ENCODE measurements around the gene CHPF. TPM values are rescaled to one million over a fixed set of nuclear protein-coding genes. Genes with fewer than 3 reads are reported as not detected.

Gene CHPF
- total RNA-seq, 1 donor from 2014 or later: 93.1 TPM

- intact Hi-C loops (cut with micrococcal nuclease): loop anchor here (10.0 kb wide), 1 partner anchor 74 kb away; no protein-coding TSS in a partner anchor
- no peak for ATAC-seq
- no peak for DNase-seq
Observed at GRCh38 chr2:219538956-219539788, 4.4 kb downstream of the CHPF start.

DNA sequence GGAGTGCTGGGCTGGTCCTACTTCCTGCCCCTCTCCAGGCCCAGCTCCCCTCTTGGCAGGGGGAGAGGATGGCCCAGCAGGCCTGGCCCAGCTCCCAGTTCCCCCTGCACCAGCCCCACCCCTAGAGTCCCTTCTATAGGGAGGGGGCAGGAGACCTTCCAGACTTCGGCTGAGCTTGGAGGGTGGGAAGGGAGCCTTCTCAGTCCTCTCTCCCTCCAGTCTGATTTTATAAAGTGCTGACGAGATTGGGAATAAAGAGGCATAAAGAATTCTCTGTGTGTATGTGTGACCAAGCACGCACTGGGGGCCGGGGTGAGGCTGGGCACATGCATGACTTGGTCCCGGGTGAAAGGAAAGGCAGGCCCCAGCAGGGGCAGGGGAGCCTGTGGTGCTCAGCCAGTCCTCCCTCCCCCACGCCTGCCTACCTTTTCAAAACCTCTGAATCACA, 5.1 kb downstream of the CHPF start:
- no peak for DNase-seq
- intact Hi-C loops (cut with micrococcal nuclease): loop anchor here (10.0 kb wide), 1 partner anchor 74 kb away; no protein-coding TSS in a partner anchor
- no peak for ATAC-seq

DNA sequence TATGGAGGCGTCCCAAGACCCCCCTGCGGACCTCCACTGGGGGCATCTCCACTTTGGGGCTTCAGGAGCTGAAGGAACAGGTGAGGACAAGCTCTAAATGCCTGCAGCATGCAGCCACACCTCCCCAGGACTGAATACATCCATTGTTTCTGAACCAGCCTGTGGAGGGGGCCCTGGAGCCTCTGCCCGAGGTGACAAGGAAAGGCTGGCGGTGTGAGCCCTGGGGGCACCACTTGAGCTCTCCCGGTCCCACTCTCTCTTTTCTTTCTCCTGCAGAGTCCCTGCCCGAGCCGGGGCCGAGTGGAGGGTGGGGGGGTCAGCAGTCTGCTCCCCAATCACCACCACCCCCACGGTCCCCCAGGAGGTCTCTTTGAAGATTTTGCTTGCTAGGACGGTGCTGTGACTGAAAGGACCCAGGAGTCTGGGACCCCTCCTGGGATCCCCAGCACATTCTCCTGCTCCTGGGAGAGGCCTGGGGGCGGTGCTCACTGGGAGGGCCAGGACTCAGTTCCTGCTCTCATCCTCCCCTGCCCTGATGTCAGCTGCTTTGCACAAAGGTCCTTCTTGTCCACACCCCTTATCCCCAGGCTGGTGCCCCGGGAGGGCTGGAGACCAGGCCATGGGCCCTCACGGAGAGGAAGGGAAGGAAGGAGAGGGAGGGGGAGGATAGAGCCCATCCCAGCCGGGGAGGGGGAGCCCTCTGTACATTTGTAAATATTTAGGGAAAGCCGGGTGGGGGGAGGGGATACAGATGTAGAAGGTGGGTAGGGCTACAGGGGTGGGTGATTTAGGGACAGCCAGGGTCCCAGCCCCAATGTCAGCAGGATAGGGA, 5.7 kb downstream of the CHPF start:
- no peak for DNase-seq
- no peak for ATAC-seq
- intact Hi-C loops (cut with micrococcal nuclease): loop anchor here (10.0 kb wide), 1 partner anchor 73 kb away; no protein-coding TSS in a partner anchor

DNA sequence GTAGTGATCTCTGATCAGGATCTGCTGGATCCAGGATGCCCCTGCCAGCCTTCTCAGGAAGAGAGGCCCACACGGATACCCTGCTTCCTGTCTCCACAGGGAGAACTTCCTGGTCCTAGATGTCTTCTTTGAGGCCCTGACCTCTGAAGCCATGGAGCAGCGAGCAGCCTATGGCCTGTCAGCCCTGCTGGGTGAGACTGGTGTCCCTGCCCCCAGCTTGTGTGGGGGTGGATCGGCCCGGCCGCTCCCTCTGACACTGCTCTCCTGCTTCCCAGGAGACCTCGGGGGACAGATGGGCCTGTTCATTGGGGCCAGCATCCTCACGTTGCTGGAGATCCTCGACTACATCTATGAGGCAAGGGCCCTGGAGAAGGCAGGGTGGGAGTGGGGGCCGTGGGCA, 6.6 kb downstream of the CHPF start:
- DNase-seq: no peak
- no peak for ATAC-seq
- intact Hi-C loops (cut with micrococcal nuclease): loop anchor here (10.0 kb wide), 1 partner anchor 72 kb away; no protein-coding TSS in a partner anchor

DNA sequence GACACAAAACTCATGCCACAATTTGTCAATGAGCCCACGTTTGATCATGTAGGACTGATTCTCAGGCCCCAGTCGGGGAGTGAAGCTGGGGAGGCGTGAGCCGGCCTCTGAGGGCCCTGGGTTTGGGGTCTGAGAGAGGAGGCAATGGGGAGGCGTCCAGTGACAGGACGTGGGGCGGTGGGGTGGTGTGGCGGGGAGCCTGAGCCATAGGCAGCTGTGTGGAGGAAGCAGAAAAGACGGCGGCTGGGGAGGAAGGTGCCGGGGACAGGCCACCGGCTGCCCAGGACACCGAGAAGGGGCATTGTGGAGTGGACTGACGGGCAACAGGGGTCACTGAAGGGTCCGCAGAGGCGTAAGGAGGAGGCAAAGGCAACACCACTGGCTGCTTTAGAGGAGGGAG, 7.2 kb downstream of the CHPF start:
- intact Hi-C loops (cut with micrococcal nuclease): loop anchor here (10.0 kb wide), 1 partner anchor 72 kb away; no protein-coding TSS in a partner anchor
- ATAC-seq (no peak), DNase-seq (no peak)

DNA sequence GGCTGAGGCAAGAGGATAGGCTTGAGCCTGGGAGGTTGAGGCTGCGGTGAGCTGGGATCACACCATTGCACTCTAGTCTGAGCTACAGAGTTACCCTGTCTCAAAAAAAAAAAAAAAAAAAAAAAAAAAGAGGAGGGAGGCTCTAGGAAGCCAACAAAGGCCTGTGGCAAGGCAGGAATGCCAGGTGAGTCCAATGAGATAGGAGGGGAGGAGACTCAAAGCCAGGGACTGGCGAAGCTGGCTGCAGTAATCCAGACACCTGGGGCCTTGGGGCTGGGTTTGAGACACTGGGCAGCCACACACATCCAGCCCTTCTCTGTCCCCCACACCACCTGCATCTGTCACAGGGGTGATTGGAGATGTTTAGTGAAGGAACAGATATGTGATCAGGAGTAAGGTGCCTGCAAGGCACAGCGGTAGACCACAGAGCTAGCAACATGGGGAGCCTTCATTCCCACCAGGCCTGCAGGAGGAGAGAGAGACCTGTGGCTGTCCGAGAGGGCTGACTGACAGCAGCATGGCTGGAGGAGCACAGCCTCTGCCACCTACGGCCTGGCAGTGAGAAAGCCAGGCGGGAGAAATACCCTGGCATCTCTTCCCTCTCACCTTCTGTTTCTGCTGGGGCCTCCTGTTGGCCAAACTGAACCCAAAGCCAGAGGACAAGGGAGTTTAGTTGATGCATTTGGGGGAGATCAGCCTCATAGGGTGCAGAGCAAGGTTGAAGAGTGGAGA, 9.5 kb downstream of the CHPF start:
- intact Hi-C loops (cut with micrococcal nuclease): loop anchor here (10.0 kb wide), 1 partner anchor 69 kb away; no protein-coding TSS in a partner anchor
- no peak for DNase-seq

GRCh38 chr2:219532378-219532649, 11.3 kb downstream of the CHPF start:
- no peak for DNase-seq
- intact Hi-C loops (cut with micrococcal nuclease): loop anchor here (10.0 kb wide), 1 partner anchor 68 kb away; no protein-coding TSS in a partner anchor
- no peak for ATAC-seq

More for the DNA sequence above, 9.5 kb downstream of the CHPF start:
- ATAC-seq: no peak

DNA sequence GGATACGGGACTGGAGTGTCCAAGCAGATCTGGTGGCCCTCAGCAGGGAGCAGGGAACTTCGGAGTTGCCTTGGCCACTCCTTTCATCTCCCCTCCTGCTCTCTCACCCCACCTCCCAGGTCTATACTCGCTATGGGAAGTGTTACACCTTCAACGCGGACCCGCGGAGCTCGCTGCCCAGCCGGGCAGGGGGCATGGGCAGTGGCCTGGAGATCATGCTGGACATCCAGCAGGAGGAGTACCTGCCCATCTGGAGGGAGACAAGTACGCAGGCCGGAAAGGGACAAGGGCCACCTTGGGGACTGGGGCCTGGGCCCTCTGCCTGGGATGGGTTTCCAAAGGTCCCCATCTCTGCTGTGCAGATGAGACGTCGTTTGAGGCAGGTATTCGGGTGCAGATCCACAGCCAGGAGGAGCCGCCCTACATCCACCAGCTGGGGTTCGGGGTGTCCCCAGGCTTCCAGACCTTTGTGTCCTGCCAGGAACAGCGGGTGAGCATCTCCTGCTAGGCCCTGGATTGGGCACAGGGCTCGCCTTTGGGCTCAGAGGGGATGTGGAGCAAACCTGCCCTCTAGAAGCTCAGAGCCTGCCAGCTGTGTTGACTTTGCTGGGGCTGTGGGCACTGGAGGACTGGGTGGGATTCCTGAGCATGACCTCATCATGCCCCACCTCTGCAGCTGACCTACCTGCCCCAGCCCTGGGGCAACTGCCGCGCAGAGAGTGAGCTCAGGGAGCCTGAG, 11.8 kb downstream of the CHPF start:
- DNase-seq (no peak), ATAC-seq (no peak)
- intact Hi-C loops (cut with micrococcal nuclease): loop anchor here (10.0 kb wide), 1 partner anchor 67 kb away; no protein-coding TSS in a partner anchor

DNA sequence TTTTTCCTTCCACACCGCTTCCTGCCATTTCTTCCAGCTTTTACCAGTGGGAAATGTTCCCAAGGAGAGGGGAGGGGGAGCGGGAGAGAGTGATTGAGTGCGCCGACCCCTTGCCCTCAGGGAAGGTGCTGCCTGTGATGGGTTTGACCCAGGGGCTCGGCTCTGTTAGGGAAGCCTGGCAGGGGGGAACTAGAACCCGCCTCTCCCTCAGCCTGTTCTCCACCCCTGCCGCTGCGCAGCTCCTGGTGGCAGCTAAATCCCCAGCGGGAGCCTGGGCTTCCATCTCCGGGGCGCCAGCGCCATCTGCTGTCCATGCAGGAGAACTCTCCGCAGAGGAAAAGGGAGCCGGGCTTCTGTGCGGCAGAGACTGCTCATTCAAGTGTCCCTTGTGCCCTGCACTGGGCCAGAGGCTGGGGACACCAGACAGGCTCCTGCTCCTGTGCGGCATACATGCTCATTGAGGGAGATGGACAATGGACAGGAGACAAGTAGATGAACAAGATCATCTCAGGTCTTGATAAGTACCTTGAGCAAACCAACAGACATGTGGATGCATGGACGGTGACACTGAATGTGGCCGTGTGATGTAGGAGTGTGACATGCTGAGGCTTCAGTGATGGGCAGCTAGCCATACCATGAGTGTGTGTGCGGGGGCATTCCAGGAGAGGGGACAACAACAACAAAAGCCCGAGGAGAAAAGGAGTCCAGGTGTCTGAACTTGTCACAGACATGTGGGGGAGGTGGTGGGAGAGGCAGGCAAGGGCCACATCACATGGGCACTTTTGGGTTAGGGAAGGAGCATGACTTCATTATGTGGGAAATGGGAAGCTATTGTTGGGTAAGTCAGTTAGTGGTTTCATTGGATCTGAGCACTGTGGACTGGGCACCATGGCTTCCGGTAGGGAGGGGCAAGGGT, 13.3 kb downstream of the CHPF start:
- DNase-seq (peak; percentile 86), ATAC-seq (peak; percentile 84)
- intact Hi-C loops (cut with micrococcal nuclease): loop anchor here (10.0 kb wide), 1 partner anchor 66 kb away; no protein-coding TSS in a partner anchor

DNA sequence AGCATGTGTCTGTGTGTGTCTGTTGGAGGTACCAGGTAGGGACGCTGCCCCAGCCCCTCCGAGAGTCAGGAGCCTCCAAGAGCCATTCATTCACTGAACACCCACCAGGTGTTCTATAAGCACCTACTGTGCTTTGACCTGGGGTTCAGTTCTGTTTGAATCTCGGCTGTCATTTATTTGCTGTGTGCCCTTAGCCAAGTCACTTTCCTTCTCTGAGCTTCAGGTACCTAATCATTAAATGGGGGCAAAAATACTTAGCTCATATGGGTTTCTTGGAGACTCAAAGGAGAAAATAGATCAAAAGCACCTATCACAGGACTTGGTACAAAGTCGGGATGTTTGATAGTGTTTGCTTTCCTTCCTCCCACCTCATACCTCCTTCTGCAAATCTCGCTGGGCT, 16.1 kb downstream of the CHPF start:
- no peak for ATAC-seq
- intact Hi-C loops (cut with micrococcal nuclease): loop anchor here (10.0 kb wide), 1 partner anchor 123 kb away; no protein-coding TSS in a partner anchor
- no peak for DNase-seq

- DNase-seq: peak; percentile 70
- peak; percentile 69 for ATAC-seq
- intact Hi-C loops (cut with micrococcal nuclease): loop anchor here (10.0 kb wide), 1 partner anchor 122 kb away; no protein-coding TSS in a partner anchor
Observed at GRCh38 chr2:219527076-219527394, 16.6 kb downstream of the CHPF start.

DNA sequence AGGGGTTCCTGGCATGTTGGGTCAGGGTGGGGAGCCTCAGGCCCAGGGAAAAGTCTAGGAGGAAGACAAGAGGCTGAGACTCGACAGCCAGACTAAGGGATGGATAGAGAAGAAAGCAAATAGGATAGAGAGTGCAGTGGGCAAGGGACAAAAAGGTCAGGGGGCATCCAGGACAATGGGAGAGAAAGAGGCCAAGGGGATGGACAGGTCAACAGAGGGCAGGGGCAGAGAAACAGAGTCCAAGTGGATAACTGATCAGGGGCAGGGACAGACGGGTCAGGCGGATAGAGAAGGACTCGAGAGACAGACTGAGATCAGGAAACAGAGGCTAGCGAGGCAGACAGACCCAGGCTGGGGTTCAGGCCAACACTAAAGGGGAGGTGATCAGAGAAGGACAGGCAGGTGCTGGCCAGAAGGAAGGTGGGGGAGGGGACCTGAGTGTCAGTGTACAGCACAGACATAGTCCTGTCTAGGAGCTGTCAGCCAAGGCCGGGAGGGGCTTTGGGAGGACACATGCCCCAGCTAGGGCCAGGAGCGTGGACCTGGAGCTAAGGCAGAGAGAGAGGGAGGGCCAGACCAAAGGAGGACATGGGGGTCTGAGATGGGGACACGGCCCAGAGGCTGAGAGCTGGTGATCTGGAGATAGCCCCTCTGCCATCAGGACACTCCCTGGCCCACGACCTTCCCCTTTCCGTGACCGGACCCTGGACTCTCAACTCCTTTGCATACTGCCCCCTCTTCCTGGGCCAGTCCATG, 17.1 kb downstream of the CHPF start:
- intact Hi-C loops (cut with micrococcal nuclease): loop anchor here (10.0 kb wide), 1 partner anchor 122 kb away; no protein-coding TSS in a partner anchor
- no peak for DNase-seq
- ATAC-seq: peak; percentile 2

DNA sequence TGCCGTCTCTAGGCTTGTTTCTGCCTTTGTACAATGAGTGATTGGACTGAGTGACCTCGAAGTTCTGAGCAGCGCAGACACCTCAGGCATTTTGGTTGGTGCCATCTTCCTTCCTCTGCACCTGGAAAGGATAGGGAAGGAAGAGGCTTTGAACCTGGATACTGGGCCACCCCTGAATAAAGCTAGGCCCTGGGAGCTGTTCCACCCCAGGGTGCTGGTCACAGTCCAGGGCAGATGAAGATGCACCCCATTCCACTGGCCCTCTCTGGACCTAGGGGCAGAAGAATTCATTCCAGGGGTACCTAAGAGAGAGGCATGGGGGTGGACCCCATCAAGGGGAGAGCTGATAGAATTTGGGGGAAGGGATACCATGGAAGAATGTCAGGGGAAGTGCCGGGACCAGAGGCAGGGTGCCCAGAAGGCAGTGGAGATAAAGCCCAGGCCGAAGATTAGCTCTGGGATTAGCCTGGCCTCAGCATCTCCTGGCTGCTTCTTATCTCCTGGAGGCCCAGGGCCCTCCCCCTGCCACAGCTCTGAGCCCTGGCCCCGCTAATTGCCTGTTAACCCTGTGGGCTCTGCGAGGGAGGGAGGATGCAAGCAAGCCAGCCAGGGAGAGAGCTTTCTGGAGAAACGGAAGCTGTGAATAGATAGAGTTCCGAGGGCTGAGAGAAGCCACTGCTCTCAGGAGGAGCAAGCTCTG, 17.9 kb downstream of the CHPF start:
- DNase-seq: no peak
- intact Hi-C loops (cut with micrococcal nuclease): loop anchor here (10.0 kb wide), 1 partner anchor 121 kb away; no protein-coding TSS in a partner anchor
- no peak for ATAC-seq

DNA sequence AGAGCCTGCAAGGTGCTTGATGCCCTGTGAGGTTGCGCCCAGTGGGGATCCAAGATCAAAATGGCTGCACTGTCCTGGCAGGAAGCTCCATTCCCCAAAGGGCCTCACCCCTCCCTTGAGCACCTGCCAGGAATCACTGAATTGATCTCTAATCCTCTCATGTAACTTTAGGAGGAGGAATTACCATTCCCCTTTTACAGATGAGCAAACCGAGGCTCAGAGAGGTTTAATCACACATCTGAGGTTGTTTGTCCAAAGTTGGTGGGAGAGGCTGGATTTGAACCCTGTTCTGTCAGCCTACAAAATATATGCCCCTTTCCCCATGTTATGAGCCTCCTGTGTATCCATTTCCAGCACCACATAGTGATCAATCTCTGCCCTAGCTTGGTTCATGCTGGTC, 18.8 kb downstream of the CHPF start:
- intact Hi-C loops (cut with micrococcal nuclease): loop anchor here (10.0 kb wide), 1 partner anchor 120 kb away; no protein-coding TSS in a partner anchor

GRCh38 chr2:219523031-219523671, 20.5 kb downstream of the CHPF start:
- intact Hi-C loops (cut with micrococcal nuclease): loop anchor here (10.0 kb wide), 1 partner anchor 118 kb away; no protein-coding TSS in a partner anchor
- no peak for DNase-seq
- no peak for ATAC-seq

More for the DNA sequence above, 18.8 kb downstream of the CHPF start:
- ATAC-seq: no peak
- no peak for DNase-seq
